Testis (tissue), 2 donors: ENCODE results near the gene FAM131C.

ENCODE experiments used
- POLR2A ChIP-seq: fragments of 450-650 bp; IDR thresholded peaks from one replicate; pipeline ENCODE4 v1.6.1; 2017; ENCODE audit warnings: antibody characterized with exemption, mild to moderate bottlenecking, moderate library complexity
- TF ChIP-seq, protein P1 (sequence below), 3 experiments: fragments of 450-650 bp in 2 of 3; fragments of 200-600 bp in 1 of 3; sonication (generic) in 1 of 3; IDR thresholded peaks; one replicate each; pipeline ENCODE4 v1.5.1; 2016 to 2019; ENCODE audit warnings: antibody characterized with exemption in 3 of 3, mild to moderate bottlenecking in 2 of 3, moderate library complexity in 1 of 3

- TF ChIP-seq, protein P1, sequence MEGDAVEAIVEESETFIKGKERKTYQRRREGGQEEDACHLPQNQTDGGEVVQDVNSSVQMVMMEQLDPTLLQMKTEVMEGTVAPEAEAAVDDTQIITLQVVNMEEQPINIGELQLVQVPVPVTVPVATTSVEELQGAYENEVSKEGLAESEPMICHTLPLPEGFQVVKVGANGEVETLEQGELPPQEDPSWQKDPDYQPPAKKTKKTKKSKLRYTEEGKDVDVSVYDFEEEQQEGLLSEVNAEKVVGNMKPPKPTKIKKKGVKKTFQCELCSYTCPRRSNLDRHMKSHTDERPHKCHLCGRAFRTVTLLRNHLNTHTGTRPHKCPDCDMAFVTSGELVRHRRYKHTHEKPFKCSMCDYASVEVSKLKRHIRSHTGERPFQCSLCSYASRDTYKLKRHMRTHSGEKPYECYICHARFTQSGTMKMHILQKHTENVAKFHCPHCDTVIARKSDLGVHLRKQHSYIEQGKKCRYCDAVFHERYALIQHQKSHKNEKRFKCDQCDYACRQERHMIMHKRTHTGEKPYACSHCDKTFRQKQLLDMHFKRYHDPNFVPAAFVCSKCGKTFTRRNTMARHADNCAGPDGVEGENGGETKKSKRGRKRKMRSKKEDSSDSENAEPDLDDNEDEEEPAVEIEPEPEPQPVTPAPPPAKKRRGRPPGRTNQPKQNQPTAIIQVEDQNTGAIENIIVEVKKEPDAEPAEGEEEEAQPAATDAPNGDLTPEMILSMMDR (IDR thresholded peaks at IDR 0.05): no peak
- no peak for TF ChIP-seq POLR2A
These were observed 21.2 kb upstream of the FAM131C start for GRCh38 chr1:16094453-16095158.
